LoVo (cell line): ENCODE results near the gene CPA5.
"Not testable (repeated sequence)": the region's sequence is repeated elsewhere in the genome, so short reads cannot be mapped to it uniquely, and the experiment has no call there.

Source experiments
- DNase-seq: peaks from one replicate; pipeline ENCODE4 v3.0.0-alpha.2; 2016; ENCODE audit warnings: low spot score

Gene CPA5, protein sequence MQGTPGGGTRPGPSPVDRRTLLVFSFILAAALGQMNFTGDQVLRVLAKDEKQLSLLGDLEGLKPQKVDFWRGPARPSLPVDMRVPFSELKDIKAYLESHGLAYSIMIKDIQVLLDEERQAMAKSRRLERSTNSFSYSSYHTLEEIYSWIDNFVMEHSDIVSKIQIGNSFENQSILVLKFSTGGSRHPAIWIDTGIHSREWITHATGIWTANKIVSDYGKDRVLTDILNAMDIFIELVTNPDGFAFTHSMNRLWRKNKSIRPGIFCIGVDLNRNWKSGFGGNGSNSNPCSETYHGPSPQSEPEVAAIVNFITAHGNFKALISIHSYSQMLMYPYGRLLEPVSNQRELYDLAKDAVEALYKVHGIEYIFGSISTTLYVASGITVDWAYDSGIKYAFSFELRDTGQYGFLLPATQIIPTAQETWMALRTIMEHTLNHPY

DNA sequence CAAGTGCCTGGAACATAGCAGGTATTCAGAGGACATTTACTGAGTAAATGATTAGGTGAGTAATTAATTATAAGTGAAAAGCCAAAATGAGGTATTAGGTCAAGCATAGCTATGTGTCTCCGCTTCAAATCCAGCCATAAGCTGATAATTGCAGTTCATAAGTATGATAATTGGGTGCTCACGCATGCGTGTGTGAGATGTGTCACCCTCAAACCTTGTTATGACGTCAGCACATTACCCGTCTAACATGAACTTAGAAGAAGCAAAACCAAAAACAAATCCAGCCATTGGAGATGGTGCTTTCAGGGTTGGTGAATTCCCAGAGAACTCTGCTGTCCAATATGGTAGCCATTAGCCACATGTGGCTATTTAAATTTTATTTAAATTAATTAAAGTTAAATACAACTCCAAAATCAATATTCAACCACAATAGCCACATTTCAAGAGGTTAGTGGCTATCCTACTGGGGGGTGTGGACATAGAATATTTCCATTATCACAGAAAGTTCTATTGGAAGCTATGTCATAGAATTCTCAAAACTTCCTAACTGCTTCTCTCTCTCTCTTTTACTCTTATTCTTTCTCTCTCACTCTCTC lies at the start of gene CPA5:
TSS of gene CPA5 (plus strand) at position 546 of the 596 bp plus-strand sequence. CDS start 1,670 bp downstream, outside the sequence.
- DNase-seq, result no peak

DNA sequence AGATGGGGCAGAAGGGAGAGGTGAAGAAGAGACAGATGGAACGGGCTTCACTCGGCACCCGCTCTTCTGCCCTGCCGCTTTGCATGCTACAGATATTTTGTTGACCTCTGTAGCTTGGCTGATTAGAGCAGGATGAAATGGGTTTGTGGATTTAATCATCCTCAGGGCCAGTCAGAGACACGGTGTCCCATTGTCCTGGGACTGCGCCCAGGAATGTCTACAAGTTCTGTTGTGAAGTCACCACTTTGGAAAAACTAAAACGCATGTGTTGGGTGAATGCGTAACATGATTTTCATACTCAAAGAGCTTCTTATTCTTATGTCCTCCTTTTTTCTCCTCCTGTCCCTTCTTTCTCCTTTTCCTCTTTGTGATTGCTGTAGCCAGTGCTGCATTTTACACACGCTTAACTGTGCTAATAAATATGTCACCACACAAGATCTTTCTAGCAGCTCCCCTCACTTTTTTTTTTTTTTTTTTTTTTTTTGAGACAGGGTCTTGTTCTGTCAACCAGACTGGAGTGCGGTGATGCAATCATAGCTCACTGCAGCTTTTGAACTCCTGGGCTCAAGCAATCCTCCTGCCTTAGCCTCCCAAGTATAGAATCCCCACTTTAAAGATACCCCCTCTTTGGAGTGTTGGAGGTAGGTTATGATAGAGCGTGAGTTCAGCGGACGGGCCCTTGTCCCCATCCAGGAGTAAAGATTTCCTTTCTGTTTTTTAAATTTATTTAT lies 48.2 kb upstream of the CPA5 start:
- DNase-seq, result no peak

DNA sequence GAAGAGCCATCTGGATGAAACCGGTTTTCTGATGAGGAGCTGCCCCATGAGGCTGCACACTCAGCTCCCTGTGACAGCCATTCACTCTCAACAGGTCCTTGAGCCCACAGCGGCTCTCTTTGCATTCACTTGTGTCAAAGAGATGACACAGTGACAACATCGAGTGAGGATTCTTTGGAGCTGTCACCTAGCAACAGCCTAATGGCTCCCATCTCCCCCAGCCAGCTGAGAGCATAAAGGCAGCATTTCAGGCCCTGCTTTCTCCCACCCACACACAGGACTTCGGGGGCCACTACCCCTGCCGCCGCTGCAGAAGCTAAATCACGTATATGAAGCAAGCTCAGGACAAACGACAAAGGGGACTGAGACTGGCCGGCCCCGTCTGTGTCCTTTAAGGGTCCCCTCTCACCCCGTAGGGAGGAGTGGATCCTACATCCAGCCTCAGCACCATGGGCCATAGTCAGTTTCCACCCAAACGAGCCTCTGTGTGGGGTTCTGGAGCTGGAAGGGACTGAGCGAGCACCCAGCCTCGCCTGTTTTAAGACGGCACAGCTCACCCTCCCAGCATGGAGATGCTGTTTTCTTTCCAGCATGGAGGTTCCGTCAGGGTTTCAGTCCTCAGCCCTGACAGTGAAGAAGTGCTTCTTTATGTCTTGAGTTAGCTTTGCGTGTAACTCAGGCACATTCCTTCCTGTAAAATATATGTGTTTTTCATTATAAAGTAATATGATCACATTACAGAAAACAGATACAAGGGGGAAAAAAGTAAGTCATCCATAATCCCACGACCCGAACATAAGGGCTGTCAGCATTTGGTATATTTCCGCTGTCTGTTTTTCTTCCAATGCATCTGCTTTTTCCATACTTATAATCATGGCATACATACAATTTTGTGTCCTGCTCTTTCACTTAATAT lies 46.7 kb upstream of the CPA5 start:
- DNase-seq, result no peak

DNA sequence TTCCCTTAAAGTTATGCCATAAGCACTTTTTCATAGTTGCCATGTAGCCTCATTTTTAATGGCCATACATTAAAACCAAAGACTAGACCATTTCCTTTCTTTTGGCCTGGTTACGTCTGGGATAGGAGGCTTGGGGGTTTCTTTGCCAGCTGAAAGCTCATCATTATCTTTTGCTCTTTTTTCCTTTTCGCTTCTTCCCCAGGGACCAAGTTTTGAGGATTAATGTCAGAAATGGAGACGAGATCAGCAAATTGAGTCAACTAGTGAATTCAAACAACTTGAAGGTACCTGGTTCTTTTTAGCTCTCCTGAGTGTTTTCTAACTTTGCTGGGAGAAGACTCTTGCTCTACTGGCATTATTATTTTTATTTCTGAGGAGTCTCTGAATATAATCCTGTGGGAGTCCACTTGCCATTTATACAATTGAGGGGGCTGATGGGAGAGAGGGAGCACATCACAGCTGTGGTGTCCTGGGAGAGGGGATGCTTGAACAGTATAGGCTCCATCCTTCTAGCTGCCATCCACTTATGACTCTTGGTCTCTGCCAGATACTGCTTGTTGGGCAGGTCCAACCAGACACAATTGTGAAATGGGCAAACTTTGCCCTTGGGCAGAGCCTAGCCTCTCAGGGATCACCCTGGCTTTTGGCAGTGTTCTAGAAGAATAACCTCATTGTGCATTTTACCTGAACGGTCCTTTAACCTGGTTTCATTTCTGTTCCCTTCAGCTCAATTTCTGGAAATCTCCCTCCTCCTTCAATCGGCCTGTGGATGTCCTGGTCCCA lies 45.9 kb upstream of the CPA5 start:
- no peak for DNase-seq

DNA sequence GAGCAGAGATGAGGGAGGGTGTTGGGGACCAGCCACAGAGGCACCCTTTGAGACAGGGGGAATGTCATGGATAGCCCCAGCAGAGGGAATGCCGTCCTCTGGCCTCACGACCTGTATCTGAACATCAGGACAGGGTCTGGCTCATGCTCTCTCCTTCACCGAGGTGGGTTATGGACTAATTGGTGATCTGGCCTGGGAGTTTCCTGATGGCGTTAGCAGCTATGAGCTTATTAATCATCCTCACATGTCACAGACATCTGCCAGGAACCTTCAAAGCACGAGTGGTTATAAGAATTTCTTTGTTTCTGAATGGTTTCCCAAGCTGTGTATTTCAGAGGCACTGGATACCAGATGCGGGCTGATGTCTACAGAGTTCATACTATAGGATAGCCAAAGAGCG lies 44.8 kb upstream of the CPA5 start:
- DNase-seq, result no peak

DNA sequence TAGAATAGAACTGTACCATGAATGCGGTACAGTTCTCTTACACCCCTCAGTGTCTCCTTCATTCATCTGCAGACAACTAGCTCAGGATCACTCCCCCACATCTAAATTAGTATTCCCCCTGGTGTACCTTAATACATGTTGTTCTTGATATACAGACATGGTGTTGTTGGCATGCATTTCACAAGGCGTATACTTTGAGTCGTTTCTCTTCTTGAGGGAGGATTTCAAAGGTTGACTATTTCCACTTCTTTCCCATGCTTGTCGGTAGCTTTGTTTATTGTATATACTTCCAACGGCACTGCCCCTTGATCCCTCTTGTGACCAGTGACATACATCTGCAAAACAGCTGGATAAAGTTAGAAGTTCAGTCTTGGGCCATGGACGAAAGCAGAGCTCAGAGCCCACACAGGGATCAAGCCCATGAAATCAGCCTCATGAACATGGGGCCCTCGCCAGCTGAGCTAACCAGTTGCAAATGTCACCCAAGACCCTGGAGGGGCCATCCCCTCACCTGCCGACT lies 43.1 kb upstream of the CPA5 start:
- no peak for DNase-seq

DNA sequence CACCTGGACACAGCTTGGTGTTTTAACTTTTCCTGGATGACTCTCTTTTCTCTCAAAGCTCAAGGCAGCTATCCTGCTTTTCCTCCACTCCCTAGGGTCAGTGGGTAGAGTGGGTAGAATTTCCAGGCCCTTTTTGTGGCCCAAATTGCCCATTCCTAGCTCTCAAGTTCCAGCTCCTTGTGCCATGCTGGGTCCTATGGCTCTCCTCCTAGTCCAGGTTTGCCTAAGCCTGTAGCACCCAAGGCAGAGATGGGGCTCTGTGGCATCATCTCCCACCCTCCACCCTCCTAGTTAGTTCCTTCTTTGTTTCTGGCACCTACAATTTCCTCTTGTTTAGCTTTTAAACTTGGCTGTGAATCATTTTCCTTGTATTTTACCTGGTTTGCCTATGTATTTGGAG lies 42.0 kb upstream of the CPA5 start:
- no peak for DNase-seq

DNA sequence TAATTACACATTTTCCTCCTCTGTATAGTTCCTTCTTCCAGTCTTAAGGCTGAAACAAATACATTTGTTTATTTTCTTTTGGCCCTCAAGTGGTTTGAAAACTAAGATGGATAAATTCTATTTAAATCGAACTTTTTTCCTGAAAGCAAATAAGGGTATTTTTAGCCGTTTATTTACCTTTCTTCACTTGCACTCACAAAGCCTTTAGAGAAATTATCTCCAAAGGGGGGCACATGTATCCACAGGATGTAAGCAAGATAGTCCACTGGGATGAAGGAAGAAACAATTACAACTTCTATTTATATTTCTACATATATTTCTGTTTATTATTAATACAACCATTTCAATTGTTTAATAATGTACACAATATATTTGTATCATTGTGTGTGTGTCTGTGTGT lies 41.5 kb upstream of the CPA5 start:
- DNase-seq, result no peak

DNA sequence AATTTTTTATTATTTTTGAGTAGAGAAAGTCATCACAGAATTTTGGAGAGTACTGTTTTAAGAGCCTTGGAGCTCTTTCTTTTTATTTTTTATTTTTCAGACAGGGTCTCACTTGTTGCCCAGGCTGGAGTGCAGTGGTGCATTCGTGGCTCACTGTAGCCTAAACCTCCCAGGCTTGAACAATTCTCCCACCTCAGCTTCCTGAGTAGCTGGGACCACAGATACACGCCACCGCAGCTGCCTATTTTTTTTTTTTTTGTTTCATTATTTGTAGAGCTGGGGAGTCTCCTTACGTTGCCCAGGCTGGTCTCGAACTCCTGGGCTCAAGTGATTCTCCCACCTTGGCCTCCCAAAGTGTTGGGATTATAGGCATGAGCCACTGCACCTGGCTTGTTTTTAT lies 41.1 kb upstream of the CPA5 start:
- DNase-seq, result no peak

DNA sequence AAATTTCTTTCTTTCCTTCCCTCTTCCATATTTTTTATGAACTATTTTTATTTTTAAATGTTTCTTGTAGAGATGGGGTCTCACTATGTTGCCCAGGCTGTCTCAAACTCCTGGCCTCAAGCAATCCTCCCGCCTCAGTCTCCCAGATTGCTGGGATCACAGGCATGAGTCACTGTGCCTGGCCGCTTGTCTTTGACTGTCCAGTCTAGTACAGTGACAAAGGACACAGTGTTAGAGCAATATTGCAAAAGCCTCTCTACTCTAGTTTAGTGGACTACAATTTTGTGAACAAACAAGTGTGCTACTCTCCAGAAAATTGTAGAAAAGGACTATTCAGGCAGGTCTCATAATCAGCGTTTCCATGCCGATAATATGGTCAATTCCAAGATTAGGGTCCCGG lies 40.6 kb upstream of the CPA5 start:
- no peak for DNase-seq

DNA sequence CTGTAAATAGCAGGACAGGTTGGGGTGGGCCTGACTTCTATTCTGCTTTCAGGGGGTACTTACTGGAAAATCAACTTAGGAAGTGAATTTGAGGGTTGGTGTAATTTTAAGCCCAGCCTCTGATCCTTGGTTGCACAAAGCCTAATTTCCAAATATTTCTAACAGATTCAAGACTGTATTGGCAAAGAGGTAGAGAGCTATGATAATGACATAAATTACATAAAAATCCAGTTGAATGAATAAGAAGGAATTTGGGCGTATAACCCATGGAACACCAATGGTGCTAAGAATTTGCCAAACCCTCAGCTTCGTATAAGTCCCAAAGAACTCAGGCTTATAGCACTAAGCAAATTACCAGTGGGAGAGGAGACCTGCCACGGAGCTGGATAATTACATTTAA lies 39.7 kb upstream of the CPA5 start:
- no peak for DNase-seq

DNA sequence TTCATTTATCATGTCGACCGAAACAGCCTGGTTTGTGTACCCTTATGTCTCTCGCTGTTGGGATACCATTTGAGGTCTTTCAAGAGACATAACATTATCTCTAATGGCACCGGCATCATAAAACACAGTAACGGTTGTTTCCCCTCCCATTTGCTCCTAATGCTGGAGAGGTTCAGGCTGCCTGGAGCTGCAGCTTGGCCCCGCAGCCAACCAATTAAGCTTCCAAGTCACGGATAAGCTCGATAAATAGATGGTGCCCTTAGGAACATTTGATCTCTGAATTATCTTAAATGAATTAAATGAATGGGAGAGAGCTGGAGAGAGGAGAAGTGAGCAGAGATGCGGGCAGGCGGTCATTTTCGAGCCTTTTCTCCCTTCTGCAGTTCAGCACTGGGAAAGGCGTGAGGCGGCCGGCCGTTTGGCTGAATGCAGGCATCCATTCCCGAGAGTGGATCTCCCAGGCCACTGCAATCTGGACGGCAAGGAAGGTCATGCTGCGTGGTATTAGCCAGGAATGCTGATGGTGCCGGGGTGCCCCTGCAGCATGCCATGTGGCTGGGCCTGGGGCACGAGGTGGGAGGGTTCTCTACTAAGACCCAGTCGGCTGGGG lies 39.1 kb upstream of the CPA5 start:
- no peak for DNase-seq

DNA sequence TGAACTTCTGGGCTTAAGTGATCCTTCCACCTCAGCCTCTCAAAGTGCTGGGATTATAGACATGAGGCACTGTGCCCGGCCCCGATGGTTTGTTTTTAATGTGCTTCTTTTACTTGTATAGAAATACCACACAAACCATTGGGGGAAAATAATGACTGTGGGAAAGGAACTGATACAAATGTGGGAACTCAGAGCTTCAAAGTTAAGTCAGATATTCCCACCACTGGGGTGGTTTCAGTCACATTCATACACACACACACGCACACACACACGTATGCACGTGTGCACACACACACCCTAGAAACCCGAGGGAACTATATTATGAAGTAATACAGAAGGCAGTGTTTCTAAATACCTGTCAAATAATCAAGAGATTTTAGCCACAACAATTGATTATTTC lies 34.6 kb upstream of the CPA5 start:
- no peak for DNase-seq

DNA sequence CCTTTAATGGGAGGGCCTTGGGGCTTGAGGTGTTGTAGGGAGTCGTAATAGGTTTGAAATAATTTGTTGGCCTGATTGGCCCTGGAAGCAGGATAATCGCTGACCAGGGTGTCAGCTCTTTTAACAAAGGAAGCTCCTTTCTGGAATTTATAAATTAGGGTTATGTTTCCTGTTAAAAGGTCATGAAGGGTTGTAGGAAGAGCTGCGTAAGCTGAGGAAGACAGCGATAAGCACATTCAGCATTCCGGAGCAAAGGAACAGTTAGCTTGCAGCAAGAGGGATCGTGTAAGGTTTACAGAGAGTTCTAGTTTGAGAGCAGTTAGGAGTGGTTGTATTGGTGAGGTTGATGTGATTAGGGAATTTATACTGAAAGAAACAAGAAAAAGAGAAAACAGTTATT lies 30.3 kb upstream of the CPA5 start:
- no peak for DNase-seq

DNA sequence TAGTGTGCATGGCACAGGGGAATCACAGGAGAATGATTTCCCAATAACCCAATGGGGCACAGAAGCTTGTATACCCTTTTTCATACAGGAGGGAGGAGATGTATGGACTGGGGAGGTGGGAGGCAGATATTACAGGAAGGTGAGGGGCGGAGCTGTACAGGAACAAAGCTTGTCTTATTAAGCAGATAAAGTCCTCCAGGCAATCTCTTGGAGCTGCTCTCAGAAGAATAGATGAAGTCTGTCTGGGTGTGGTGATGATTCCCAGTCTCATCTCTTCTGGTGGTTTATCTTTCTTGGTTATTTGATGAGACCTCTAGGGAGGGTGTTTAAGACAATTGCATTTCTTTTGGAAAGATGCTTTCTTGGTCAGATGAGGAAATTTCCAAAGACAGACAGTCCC lies 25.1 kb upstream of the CPA5 start:
- DNase-seq, result no peak

DNA sequence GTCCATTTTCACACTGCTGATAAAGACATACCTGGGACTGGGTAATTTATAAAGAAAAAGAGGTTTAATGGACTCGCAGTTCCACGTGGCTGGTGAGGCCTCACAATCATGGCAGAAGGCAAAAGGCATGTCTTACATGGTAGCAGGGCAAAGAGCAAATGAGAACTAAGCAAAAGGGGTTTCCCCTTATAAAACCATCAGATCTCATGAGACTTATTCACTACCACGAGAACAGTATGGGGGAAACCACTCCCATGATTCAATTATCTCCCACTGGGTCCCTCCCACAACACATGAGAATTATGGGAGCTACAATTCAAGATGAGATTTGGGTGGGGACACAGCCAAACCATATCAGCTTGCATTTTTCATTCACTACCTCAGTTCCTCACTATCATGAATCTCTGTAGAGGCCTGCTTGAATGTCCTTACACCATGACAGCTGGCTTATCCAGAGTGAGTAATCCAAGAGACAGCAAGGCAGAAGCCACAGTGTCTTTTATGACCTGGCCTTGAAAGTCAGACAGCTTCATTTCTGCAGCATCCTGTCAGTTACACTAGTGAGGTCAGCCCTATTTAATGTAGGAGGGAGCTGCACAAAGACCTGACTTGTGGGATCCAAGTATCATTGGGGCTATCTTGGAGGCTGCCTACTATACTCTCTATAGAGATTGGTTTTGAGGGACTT lies 22.9 kb upstream of the CPA5 start:
- DNase-seq, result not testable (repeated sequence)

DNA sequence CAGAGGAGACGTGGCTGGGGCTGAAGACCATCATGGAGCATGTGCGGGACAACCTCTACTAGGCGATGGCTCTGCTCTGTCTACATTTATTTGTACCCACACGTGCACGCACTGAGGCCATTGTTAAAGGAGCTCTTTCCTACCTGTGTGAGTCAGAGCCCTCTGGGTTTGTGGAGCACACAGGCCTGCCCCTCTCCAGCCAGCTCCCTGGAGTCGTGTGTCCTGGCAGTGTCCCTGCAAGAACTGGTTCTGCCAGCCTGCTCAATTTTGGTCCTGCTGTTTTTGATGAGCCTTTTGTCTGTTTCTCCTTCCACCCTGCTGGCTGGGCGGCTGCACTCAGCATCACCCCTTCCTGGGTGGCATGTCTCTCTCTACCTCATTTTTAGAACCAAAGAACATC lies 22.0 kb upstream of the CPA5 start:
- no peak for DNase-seq

DNA sequence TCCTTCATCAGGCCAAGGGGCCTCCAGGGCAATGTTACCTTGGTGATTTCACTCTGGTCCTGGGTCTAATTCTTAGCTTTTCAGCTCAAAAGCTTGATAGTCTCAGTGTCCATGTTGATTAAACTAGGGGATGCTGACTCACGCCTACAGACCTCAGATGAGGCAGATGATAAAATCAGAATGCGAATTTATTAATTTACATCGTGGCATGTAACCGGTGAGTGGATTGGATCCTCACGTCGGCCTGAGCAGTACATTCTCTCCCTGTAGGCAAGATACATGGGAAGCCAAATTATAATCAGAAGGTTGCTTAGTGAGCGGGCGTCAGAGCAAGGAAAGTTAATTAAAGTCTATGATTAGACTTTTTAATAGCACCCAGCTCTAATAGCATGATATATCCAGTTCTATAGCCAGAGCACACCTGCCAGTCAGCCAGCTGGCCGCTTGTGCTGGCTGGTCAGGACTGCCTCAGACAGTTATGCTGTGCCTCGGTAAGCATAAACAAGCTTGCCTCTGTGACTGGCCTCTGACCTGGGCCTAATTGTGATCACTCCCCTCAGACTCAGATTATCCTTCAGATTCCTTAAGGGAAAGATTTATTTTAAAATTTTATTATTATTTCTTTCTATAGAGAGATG lies 20.2 kb upstream of the CPA5 start:
- DNase-seq, result no peak

DNA sequence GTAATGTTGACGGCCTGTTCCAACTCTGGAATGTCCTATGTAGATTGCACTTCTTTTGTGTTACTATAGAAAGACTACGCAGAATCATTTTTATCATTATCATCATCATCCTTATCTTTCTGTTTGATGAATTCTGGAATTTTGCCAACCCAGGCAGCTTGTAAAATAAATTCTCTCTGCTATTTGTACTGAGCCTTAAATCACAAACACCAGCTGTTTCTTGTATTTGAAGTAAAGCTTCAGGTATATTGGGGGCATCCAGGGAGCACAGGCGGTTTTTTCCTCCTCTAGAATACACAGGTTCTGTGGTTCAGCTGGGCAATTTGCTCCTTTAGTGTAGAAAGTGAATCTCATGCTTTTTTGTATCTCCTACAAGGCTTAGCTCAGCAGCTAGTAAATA lies 14.9 kb upstream of the CPA5 start:
- DNase-seq, result no peak
